Inflammatory macrophage treated with lipopolysaccharide for 1 hour (primary cell): ENCODE data around the gene PXMP4.

Experiments used
- DNase-seq, 2 donors: peaks; one replicate each; pipeline ENCODE4 v3.0.0-alpha.2; 2020 to 2022

PXMP4 gene

DNA sequence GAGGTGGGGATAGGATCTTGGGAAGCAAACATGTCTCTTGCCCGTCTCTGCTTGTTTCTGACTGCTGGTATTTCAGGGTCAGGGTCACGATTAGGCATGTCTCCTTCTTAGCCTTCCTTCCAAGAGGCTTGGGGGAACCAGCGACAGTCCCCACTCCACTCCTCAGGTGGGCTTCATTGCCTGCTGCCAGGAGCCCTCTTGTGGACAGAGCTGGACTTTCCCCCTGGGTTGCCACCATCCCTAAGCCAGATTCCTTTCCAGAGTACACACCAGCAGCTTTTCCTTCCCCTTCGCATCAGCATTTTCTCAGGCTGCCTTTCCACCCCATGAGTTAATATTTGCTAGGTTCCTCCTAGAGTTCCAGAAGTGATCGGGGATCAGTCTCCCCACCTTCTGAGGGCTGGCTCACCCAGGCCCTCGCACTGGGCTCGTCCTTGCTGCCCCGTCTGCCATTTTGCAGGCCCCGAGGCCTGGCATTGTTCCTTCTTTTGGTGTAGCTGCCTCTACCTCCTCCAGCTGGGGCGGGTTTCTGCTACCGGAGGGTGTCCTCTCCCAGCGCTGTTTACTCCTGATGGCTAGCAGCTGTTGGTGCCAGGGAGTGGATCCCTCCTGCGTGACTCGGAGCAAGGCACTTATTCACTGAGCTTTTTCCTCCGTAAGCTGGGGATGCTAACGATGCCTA, 66.8 kb downstream of the PXMP4 start:
- peak in 1 of 2 donors; percentile 18 for DNase-seq
